ENCODE results near the gene UBE2Z.

DNA sequence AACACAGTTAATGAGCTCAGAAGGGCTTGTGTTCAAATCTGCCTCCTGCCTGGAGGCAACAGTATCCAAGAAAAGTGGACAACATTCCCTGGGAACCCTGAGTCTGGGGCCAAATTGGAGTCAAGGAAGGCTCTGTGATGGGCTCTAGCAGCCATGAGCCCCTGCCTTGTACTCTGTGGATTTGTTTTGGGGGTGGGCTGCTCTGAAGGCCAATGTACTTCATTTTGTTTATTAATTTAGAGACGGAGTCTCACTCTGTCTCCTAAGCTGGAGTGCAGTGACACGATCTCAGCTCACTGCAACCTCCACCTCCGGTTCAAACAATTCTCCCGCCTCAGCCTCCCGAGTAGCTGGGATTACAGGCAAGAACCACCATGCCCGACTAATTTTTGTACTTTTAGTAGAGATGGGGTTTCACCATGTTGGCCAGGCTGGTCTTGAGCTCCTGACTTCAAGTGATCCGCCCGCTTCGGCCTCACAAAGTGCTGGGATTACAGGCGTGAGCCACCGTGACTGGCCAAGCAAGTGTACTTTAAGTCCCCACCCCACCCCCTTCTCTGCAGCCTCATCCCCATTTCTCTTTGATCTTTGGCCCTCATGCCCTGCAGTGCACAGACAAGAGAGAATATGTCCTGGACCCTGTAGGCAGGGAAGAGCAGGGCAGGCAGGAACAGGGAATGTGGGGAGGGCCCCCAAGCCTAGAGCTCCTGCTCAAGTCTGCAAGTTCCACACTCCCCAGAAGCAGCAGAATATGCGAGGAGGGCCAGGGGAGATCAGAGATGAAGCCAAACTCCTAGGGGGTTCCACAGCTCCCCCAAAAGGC is 62.9 kb downstream of the UBE2Z start:
- TF ChIP-seq MLX (CRISPR knock-in tag; IDR thresholded peaks at IDR 0.05) = no peak
- TF ChIP-seq IRF1 (CRISPR knock-in tag; IDR thresholded peaks at IDR 0.05) = no peak
- TF ChIP-seq, protein P1, sequence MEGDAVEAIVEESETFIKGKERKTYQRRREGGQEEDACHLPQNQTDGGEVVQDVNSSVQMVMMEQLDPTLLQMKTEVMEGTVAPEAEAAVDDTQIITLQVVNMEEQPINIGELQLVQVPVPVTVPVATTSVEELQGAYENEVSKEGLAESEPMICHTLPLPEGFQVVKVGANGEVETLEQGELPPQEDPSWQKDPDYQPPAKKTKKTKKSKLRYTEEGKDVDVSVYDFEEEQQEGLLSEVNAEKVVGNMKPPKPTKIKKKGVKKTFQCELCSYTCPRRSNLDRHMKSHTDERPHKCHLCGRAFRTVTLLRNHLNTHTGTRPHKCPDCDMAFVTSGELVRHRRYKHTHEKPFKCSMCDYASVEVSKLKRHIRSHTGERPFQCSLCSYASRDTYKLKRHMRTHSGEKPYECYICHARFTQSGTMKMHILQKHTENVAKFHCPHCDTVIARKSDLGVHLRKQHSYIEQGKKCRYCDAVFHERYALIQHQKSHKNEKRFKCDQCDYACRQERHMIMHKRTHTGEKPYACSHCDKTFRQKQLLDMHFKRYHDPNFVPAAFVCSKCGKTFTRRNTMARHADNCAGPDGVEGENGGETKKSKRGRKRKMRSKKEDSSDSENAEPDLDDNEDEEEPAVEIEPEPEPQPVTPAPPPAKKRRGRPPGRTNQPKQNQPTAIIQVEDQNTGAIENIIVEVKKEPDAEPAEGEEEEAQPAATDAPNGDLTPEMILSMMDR (IDR thresholded peaks at IDR 0.05) = no peak
- no peak for TF ChIP-seq ZNF425 (CRISPR knock-in tag; conservative IDR thresholded peaks at IDR 0.05)
- TF ChIP-seq, protein P2, sequence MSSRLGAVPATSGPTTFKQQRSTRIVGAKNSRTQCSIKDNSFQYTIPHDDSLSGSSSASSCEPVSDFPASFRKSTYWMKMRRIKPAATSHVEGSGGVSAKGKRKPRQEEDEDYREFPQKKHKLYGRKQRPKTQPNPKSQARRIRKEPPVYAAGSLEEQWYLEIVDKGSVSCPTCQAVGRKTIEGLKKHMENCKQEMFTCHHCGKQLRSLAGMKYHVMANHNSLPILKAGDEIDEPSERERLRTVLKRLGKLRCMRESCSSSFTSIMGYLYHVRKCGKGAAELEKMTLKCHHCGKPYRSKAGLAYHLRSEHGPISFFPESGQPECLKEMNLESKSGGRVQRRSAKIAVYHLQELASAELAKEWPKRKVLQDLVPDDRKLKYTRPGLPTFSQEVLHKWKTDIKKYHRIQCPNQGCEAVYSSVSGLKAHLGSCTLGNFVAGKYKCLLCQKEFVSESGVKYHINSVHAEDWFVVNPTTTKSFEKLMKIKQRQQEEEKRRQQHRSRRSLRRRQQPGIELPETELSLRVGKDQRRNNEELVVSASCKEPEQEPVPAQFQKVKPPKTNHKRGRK (CRISPR knock-in tag; IDR thresholded peaks at IDR 0.05; ENCODE audit: borderline replicate concordance) = no peak
- TF ChIP-seq, protein P3, sequence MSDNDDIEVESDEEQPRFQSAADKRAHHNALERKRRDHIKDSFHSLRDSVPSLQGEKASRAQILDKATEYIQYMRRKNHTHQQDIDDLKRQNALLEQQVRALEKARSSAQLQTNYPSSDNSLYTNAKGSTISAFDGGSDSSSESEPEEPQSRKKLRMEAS (CRISPR knock-in tag; IDR thresholded peaks at IDR 0.05) = no peak
- no peak for TF ChIP-seq FOXJ3 (CRISPR knock-in tag; IDR thresholded peaks at IDR 0.05; ENCODE audit: borderline replicate concordance)
- TF ChIP-seq ETV6 (CRISPR knock-in tag; IDR thresholded peaks at IDR 0.05) = no peak
- TF ChIP-seq, protein P4, sequence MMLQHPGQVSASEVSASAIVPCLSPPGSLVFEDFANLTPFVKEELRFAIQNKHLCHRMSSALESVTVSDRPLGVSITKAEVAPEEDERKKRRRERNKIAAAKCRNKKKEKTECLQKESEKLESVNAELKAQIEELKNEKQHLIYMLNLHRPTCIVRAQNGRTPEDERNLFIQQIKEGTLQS (CRISPR knock-in tag; conservative IDR thresholded peaks at IDR 0.05) = no peak
- no peak for TF ChIP-seq USF2 (CRISPR knock-in tag; IDR thresholded peaks at IDR 0.05)
- no peak for TF ChIP-seq FOXK1 (CRISPR knock-in tag; IDR thresholded peaks at IDR 0.05)
- TF ChIP-seq E2F1 (CRISPR knock-in tag; IDR thresholded peaks at IDR 0.05) = no peak
- TF ChIP-seq SMAD3 (CRISPR knock-in tag; IDR thresholded peaks at IDR 0.05; ENCODE audit: borderline replicate concordance) = no peak
- TF ChIP-seq NR2C2 (CRISPR knock-in tag; IDR thresholded peaks at IDR 0.05) = no peak

Measured in WTC11 (cell line).